Psoas muscle (tissue), 8 donors: ENCODE data around the gene SZRD1. TPM values are rescaled to one million over a fixed set of nuclear protein-coding genes. Genes with fewer than 3 reads are reported as not detected.

ENCODE experiments used
- ATAC-seq, 4 donors: fragments of 200-7000 bp; cut with Tn5 transposase; one replicate each; pipeline ENCODE4 v1.9.1; 2020; ENCODE audit warnings: moderate library complexity in 3 of 4, mild to moderate bottlenecking in 2 of 4
- DNase-seq, 2 donors: peaks; one replicate each; pipeline ENCODE4 v3.0.0-alpha.2; 2020
- H3K27ac ChIP-seq: fragments of 200-600 bp; one replicate; pipeline ENCODE4 v1.8.0; 2022
- H3K27me3 ChIP-seq, 3 donors: fragments of 200-600 bp in 1 of 3; one replicate each; pipeline versions ENCODE4 v1.6.1 to v1.8.0; 2013 to 2022; ENCODE audit warnings: low read length in 2 of 3, mild to moderate bottlenecking in 2 of 3, moderate library complexity in 1 of 3; ENCODE audit not compliant: insufficient read depth in 3 of 3
- H3K36me3 ChIP-seq, 2 donors: fragments of 200-600 bp in 1 of 2; one replicate each; pipeline versions ENCODE4 v1.6.1 to v1.8.0; 2013 to 2022; ENCODE audit warnings: low read depth in 1 of 2, mild to moderate bottlenecking in 1 of 2, moderate library complexity in 1 of 2; ENCODE audit not compliant: insufficient read depth in 1 of 2
- H3K4me1 ChIP-seq: fragments of 200-600 bp; one replicate; pipeline ENCODE4 v1.8.0; 2022
- H3K4me3 ChIP-seq: fragments of 200-600 bp; one replicate; pipeline ENCODE4 v1.8.0; 2022; ENCODE audit warnings: mild to moderate bottlenecking
- H3K9me3 ChIP-seq: fragments of 200-600 bp; one replicate; pipeline ENCODE4 v1.8.0; 2022
- WGBS, 3 donors: extraction: QIAGEN DNeasy Blood & Tissue Kit; methylation state at CpG; one replicate each; pipeline versions ENCODE4 v1.1.6 to v1.1.7; 2013; 5-methylcytosine and 5-hydroxymethylcytosine counted together
- intact Hi-C, 2 donors: fragments of 100-400 bp; cut with DNase I; formaldehyde crosslinking; loops; one replicate each; pipeline versions ENCODE4 v1.11.0 to v1.14.2; 2022
- long read RNA-seq, 2 donors: library from polyadenylated mRNA; unstranded; transcript quantifications; one replicate each; pipeline ENCODE4 v2.0.0, GENCODE V29; 2021
- polyA plus RNA-seq, 3 donors: library from polyadenylated mRNA; stranded (reverse); fragments of 200-250 nt; gene quantifications; one replicate each; pipeline ENCODE4 v1.2.3, GENCODE V29; 2013
- total RNA-seq, 4 donors: library from RNA; stranded (reverse); fragmentation: NEBNext Ultra II Directional in 2 of 4; extraction: Animal tissue kit (Norgen Biotek cat#: 25700) in 2 of 4; gene quantifications; one replicate each; pipeline versions ENCODE4 v1.2.1 to v1.2.4, GENCODE V29; 2021 to 2023
- TF ChIP-seq, protein P1 (sequence below): fragments of 200-600 bp; IDR thresholded peaks from one replicate; pipeline ENCODE4 v1.8.0; 2022; ENCODE audit warnings: antibody characterized with exemption
- donor health status: healthy with polysubstance abuse.
- donor health status: DM: no; HTN: no; CAD: no; lungs with moderate emphysema.
- donor health status: Bipolar disorder and iron deficiency.
- donor health status: healthy.
- donor health status: DM: yes; HTN: yes; CAD: no.
- donor health status: DM: no; HTN: no; CAD: no.
- donor health status: DM: no; HTN: no; CAD: no.
- donor health status: DM: yes; HTN: yes; CAD: no.

The SZRD1 gene, protein sequence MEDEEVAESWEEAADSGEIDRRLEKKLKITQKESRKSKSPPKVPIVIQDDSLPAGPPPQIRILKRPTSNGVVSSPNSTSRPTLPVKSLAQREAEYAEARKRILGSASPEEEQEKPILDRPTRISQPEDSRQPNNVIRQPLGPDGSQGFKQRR
- total RNA-seq (100 to 1,000 TPM in 3 of 4 donors, 10 to 100 TPM in 1; 80.7 to 144 (median 138) TPM), polyA plus RNA-seq (100 to 1,000 TPM in 2 of 3 donors, 10 to 100 TPM in 1; 75.9 to 184 (median 156) TPM)
- long read RNA-seq, donor 1, transcript SZRD1-210 (3 exons, 3,401 nt): major isoform, 10 of 52 reads
- long read RNA-seq, donor 1, transcript SZRD1-202 (3 exons, 3,447 nt): minor isoform, 8 of 52 reads
- long read RNA-seq, donor 1, transcript SZRD1-201 (4 exons, 3,636 nt): minor isoform, 7 of 52 reads
- long read RNA-seq, donor 1, transcript SZRD1-203 (4 exons, 892 nt): minor isoform, 6 of 52 reads
- long read RNA-seq, donor 1, partial matches to known transcripts: 8 of 52 reads
- long read RNA-seq, donor 1, other reads (novel, unspliced or antisense): 13 of 52 reads
- long read RNA-seq, donor 2, transcript SZRD1-201 (4 exons, 3,636 nt): minor isoform, 16 of 134 reads
- long read RNA-seq, donor 2, transcript SZRD1-202 (3 exons, 3,447 nt): major isoform, 27 of 134 reads
- long read RNA-seq, donor 2, transcript SZRD1-210 (3 exons, 3,401 nt): minor isoform, 12 of 134 reads
- long read RNA-seq, donor 2, transcript SZRD1-203 (4 exons, 892 nt): minor isoform, 14 of 134 reads
- long read RNA-seq, donor 2, partial matches to known transcripts: 28 of 134 reads
- long read RNA-seq, donor 2, other reads (novel, unspliced or antisense): 37 of 134 reads

DNA sequence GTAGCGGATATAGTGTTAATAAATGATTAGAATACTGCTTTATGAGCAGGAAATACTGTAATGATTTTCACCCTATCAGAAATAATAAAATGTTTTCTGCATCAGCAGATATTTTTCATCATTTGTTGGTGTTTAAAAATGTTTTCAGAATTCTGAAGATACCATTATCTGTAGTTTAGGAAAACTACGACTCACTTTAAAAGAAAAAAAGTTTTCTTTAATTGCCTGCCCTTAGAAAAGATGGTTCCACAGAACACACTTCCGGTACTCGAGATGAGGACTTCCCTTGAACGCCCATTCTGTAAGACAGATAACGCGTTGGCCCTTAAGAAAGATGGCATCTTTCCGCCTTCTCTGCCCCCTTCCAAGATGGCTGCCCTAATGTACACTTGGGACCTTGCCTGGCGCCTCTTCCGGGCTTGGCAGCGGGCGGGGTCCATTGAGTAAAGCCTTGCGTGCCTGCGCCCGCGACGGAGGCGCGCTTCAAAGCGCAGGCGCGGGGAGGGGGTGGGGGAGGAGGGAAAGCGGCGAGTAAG is at the start of gene SZRD1:
TSS of gene SZRD1 (plus strand) at position 521 of the 536 bp plus-strand sequence. CDS start 16 bp downstream, outside the sequence.
- DNase-seq (peak; percentile 97 to 98), ATAC-seq (peak; percentile 91 to 94 (median 92))
- Histone ChIP-seq H3K4me3 (peak within 1 kb of the TSS; percentile 88), H3K9me3 (no peaks in the 10 kb centered on the region), H3K27ac (peak within 1 kb of the TSS; percentile 99), H3K36me3 (no peaks in the 10 kb centered on the region), H3K4me1 (peaks cover 32% of the 10 kb centered on the region), H3K27me3 (no peaks in the 10 kb centered on the region)
- TF ChIP-seq, protein P1, sequence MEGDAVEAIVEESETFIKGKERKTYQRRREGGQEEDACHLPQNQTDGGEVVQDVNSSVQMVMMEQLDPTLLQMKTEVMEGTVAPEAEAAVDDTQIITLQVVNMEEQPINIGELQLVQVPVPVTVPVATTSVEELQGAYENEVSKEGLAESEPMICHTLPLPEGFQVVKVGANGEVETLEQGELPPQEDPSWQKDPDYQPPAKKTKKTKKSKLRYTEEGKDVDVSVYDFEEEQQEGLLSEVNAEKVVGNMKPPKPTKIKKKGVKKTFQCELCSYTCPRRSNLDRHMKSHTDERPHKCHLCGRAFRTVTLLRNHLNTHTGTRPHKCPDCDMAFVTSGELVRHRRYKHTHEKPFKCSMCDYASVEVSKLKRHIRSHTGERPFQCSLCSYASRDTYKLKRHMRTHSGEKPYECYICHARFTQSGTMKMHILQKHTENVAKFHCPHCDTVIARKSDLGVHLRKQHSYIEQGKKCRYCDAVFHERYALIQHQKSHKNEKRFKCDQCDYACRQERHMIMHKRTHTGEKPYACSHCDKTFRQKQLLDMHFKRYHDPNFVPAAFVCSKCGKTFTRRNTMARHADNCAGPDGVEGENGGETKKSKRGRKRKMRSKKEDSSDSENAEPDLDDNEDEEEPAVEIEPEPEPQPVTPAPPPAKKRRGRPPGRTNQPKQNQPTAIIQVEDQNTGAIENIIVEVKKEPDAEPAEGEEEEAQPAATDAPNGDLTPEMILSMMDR: no peak
- intact Hi-C loops: loop anchor here (2.0 to 10.0 kb wide), 3 partner anchors 74 to 282 kb away; partner anchors contain the start of gene NECAP2 (in 1 of the 2)
- 2 to 3% (median 3%) methylated on average over 24 of the region's 24 CpGs for WGBS, 3 donors

DNA sequence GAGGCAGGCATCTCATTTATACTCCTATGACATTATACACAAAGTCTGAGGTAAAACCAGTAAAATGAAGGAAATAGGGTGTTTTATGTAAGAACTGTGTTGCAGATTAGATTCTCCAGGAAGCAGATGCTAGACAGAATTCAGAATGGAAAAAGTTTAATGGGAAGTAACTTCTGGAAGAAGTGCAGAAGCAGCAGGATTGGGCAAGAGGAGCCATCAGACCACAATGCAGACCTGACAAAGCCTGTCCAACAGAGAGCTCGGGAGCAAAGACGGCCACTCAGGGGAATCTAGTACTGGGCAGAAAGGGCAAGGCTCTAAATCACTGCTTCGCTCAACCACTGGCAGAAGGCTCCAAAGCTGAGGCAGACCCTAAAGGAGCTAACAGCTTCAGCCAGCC is 48.5 kb upstream of the SZRD1 start:
- no peak overlapping the region for H3K4me3 ChIP-seq
- H3K27me3 ChIP-seq: no peaks in the 10 kb centered on the region
- H3K36me3 ChIP-seq: peaks cover 0 to 18% of the 10 kb centered on the region in 2 donors
- DNase-seq: peak; percentile 51 to 61
- no peak overlapping the region for H3K27ac ChIP-seq
- TF ChIP-seq, protein P1: no peak
- intact Hi-C loops: no loop called here
- 17 to 37% (median 27%) methylated on average over 3 of the region's 3 CpGs for WGBS, 3 donors
- no peaks in the 10 kb centered on the region for H3K9me3 ChIP-seq
- ATAC-seq: peak; percentile 46 to 77 (median 75)
- H3K4me1 ChIP-seq: peaks cover 48% of the 10 kb centered on the region

DNA sequence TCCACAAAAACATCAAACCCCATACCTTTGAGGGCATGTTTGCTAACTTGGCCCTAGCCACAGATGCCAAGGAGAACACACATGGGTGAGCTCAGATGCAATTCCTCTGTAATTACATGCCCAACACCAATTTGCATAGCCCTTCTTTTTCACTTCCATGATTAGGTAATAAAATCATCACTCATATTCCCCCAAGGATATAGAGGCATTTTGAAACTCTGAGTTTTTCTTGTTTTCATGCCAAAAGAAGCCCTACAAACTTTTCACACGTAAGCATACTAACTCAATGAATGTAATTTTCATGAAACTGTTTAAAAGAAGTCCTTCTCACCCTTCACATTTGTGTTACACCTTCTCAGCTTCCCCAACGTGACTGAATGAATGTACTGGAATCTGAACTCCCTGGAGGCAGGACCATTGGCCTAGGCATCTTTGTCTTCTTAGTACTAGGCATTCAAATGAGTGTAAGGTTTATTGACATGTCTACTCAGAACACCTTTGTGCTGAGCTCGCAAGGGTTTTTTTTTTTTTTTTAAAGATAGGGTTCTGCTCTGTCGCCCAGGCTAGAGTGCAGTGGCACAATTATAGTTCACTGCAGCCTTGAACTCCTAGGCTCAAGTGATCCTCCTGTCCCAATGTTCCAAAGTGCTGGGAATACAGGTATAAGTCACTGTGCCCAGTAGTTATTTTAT is 45.7 kb upstream of the SZRD1 start:
- no peak for DNase-seq
- Histone ChIP-seq H3K27ac (no peak overlapping the region), H3K9me3 (no peaks in the 10 kb centered on the region), H3K36me3 (no peaks in the 10 kb centered on the region), H3K4me3 (no peak overlapping the region), H3K27me3 (no peaks in the 10 kb centered on the region), H3K4me1 (peaks cover 61% of the 10 kb centered on the region)
- intact Hi-C loops: loop anchor here in 1 of 2 donors (5.0 kb wide), 1 partner anchor 34 kb away; no protein-coding TSS in a partner anchor
- ATAC-seq: no peak
- TF ChIP-seq, protein P1: no peak
- WGBS, 3 donors: 63 to 77% (median 68%) methylated on average over 4 of the region's 4 CpGs

DNA sequence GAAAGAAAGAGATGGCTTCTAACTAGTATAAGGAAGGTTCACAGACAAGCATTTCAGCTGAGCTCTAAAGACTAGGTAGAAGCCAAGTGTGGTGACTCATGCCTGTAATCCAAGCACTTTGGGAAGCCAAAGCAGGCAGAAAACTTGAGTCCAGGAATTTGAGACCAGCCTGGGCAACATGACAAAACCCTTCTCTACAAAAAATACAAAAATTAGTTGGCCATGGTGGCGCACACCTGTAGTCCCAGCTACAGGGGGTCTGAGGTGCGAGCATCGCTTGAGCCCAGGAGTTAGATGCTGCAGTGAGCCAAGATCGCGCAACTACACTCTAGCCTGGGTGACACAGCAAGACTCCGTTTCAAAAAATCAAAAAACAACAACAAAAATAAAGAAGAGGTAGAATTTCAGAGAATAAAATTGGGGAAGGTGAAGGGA is 42.6 kb upstream of the SZRD1 start:
- Histone ChIP-seq H3K4me3 (peak overlapping the region; percentile 37), H3K9me3 (no peaks in the 10 kb centered on the region), H3K27me3 (no peaks in the 10 kb centered on the region), H3K27ac (peak overlapping the region; percentile 62), H3K4me1 (peaks cover 41% of the 10 kb centered on the region), H3K36me3 (no peaks in the 10 kb centered on the region)
- intact Hi-C loops: loop anchor here in 1 of 2 donors (5.0 kb wide), 1 partner anchor 37 kb away; no protein-coding TSS in a partner anchor
- peak; percentile 88 to 94 (median 92) for ATAC-seq
- WGBS, 3 donors: 52 to 65% (median 57%) methylated on average over 6 of the region's 6 CpGs
- DNase-seq: peak in 1 of 2 donors; percentile 19
- TF ChIP-seq, protein P1: no peak
